C4-2B (cell line): ENCODE measurements around the gene CTSH.

Source experiments
- ZFX ChIP-seq: fragments of 450-650 bp; IDR thresholded peaks from 2 replicates; pipeline ENCODE4 v1.6.1; 2017
- TF ChIP-seq, protein P1 (sequence below): fragments of 450-650 bp; conservative IDR thresholded peaks from 2 replicates; pipeline ENCODE4 v1.5.1; 2017; ENCODE audit warnings: mild to moderate bottlenecking

DNA sequence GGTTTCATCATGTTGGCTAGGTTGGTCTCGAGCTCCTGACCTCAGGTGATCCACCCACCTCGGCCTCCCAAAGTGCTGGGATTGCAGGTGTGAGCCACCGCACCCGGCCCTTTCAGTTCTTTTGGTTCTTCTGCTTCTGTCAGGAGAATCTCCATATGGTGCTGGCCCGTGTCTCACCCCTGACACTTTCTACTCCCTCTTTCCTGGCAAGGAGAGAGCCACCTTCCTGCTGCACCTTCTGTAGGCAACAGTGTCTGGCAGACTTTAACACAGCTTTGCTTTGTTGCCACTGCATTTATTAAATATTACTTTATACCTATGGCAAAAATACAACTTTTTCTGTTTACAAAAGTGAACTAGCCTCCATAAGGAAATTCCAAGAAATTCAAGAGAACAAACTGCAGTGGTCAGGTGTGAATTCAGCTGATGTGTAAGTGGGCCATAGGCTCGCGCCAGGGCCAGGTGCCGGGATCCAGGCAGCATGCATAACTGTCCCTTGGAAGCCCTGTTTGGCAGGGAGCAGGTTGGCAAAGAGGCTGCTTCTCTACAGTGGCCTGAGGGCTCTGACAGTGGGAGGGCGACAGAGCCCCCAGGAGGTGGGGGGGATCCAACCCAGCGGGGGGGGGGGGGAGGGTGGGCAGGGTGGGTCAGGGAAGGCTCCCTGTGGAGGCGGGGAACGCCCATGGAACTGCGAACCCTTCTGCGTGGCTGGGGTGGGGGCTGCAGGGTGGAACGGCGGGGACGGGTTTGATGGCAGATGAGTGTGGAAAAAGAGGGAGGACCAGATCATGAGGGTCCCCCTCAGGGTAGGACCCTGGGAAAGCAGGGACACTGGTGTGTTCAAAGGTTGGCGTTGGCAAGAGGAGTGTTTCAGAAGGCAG, 21.1 kb downstream of the CTSH start:
- TF ChIP-seq, protein P1, sequence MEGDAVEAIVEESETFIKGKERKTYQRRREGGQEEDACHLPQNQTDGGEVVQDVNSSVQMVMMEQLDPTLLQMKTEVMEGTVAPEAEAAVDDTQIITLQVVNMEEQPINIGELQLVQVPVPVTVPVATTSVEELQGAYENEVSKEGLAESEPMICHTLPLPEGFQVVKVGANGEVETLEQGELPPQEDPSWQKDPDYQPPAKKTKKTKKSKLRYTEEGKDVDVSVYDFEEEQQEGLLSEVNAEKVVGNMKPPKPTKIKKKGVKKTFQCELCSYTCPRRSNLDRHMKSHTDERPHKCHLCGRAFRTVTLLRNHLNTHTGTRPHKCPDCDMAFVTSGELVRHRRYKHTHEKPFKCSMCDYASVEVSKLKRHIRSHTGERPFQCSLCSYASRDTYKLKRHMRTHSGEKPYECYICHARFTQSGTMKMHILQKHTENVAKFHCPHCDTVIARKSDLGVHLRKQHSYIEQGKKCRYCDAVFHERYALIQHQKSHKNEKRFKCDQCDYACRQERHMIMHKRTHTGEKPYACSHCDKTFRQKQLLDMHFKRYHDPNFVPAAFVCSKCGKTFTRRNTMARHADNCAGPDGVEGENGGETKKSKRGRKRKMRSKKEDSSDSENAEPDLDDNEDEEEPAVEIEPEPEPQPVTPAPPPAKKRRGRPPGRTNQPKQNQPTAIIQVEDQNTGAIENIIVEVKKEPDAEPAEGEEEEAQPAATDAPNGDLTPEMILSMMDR: no peak
- no peak for TF ChIP-seq ZFX
